ENCODE measurements around the gene FARSA.
A peak's percentile ranks its signal among the peaks of the same experiment; 100 is the strongest.

FARSA gene

DNA sequence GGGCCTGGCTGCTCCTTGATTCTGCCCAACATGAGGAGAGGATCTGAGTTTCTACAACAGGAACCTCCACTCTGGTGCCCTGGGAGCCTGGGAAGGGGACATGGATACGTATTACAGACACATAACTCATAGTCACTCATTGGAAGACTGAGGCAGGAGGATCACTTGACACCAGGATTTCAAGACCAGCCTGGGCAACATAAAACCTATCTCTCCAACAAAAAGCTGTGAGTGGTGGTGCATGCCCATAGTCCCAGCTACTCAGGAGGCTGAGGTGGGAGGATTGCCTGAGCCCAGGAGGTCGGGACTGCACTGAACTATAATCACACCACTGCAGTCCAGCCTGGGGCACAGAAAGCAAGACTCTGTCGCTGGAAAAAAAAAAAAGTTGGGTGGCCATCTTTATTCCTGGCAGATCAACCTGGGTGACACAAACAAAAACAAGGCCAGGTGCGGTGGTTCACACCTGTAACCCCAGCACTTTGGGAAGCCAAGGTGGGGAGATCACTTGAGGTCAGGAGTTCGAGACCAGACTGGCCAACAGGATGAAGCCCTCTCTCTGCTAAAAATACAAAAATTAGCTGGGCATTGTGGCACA, 45.4 kb downstream of the FARSA start:
- no peak for DNase-seq

DNA sequence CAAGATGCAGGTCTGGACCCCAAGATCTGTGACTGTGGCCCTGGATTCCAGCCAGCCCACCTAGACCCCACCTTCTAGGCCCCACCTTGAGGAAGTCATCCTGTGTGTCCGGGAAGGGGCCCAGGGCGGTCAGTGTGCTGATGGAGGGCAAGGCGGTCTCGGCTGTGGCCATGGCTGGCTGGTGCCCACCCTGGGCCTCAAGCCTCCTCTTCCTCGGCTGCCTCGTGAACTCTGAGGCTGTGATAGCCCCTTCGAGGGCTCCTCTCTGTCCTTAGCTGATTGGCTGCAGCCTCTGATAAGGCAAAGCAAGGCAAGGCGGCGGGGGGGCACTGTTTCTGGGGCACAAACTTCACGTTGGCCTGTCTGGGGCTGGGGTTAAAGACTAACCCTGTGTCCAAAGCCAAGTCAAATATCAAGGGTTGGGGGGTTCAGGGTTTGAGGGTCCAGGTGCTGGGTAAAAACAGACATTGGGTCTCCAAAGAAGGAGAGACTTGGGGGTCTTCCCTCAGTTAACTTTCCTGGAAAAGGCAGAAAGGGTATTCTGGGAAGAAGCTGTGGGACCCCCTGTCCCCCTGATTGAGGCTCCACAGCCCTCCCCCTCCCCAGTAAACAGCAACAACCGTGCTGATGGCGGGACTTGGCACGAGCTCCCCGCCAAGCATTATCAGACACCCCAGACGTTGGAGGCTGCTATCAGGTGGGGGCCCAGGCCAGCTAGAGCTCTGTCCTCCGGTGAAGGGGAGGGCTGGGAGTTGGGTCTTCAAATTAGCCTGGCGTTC, 46.4 kb downstream of the FARSA start, which contains the start of gene KLF1:
KLF1 (minus strand) TSS at position 233 of the 779 bp plus-strand sequence; CDS start at position 172, 61 bp downstream.
- no peak for DNase-seq

DNA sequence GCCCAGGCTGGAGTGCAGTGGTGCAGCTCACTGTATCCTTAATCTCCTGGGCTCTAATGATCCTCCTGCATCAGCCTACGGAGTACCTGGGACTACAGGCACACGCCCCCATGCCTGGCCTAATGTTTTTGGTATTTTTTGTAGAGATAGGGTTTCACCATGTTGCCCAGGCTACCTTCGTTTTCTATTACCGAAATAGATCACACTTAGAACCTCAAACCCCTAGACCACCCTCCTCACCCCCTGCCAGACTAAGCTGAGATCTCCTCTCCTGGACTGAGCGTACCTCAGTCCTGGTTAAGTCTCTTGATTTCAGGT, 46.9 kb downstream of the FARSA start:
- no peak for DNase-seq

DNA sequence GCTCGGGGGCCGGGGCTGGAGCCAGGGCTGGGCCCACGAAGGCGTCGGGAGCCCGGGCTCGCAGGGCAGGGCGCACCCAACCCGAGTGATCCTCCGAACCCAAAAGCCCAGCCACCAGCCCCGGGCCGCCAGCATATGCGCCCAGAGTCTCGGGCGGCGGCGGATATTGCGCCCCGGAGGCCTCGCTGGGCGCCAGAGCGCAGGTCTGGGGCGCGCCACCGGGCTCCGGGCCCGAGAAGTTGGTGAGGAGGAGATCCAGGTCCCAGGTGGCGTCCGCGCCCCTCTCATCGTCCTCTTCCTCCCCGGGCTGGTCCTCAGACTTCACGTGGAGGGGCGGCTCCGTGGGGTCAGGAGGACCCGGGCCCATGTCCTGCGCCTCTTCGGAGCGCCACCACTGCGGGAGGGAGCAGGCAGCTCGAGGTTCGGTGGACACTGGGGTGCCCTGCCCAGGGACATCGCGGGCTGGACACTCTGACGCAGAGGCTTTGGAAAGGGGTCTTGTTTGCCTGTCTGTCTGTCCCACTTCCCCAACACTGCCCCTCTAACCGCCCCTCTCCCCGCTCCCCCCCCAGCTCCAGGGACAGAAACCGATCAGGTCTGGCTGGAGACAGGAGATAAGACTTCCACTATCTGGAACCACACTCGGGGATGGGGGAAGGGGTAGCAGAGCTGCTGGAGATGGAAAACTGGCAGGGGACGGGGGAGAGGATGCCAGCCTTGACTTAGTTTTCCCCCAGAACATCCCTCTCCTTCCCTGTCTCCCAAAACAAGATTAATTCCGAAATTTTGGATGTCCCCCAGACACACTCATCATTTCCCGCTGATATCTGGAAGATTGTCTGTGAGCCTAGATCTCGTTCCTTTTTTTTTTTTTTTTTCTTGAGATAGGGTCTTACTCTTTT, 47.5 kb downstream of the FARSA start:
- DNase-seq: no peak

DNA sequence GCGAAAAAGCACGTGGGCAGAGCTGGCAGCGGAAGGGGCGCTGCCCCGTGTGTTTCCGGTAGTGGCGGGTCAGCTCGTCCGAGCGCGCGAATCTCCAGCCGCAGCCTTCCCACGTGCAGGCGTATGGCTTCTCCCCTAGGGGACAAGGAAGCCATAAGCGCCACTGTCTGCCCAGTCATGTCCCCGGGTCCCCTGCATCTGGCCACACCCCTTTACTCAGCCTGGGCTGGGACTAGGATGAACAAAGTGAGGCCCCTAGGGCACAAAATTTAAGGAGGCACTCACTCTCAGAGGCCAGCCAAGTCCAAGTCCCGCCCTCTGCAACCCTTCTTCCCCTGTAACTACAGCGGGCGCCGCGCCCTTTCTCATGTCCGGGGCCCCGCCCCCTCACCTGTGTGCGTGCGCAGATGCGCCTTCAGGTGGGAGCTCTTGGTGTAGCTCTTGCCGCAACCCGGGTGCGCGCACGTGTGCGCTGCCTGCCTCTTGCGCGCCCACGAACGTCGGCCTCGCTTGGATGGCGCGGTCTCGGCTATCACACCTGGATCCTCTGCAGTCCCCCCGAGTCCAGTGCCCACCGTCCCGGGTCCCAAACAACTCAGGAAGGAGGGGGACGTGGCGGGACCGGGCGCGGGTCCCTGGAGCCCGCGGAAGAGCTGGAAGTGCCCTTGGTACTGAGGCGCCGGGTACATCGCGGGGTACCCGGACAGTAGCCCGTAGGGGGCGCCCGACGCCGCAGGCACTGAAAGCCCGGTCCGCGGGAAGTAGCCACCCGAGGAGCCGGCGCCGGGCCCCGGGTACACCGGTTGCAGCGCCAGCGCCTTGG, 48.4 kb downstream of the FARSA start:
- DNase-seq: peak; percentile 92

DNA sequence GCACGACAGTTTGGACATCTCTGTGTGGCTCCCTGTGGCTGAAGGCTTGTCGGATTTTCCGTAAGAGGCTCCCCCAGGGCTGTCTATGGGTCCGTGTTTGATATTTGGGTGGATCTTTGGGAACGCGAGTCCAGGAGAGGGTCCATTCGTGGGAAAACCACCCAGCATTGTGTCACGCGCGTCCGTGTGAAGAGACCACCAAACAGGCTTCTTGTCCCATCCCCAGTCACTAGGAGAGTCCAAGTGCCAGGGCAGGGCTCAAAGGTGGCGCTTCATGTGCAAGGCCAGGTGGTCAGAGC, 48.9 kb downstream of the FARSA start:
- DNase-seq: no peak

DNA sequence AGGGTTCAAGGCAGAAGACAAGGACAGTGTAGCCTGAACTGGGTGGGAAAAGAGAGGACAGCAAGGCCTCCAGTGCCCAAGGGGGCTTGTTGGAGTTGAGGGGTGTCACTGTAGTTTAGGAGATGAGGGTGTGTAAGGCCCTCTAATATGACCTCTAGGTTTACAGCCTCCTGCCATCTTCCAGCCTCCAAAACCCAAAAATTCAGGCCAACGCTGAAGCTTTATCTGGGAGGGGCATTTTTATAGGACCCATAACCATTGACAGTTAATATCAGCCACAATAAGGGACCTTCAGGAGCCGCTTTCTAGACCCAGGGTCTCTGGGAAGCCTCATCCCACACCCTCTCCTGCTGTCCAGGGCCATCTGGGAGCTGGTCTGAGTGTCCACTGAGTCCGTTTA, 49.3 kb downstream of the FARSA start:
- no peak for DNase-seq

DNA sequence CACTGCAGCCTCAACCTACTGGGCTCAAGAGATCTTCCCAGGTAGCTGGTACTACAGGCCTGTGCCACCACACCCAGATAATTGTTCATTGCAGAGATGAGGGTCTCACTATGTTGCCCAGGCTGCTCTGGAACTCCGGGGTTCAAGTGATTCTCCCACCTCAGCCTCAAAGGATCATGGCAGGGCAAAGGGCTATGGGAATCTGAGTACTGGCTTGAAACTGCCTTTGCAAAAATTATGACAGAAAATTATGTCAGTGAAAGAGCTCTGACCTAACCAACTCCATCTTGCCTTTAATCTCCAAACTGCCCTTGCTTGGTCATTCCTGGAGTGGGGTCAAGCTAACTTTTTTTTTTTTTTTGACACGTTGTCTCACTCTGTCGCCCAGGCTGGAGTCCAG, 50.9 kb downstream of the FARSA start:
- DNase-seq: no peak

DNA sequence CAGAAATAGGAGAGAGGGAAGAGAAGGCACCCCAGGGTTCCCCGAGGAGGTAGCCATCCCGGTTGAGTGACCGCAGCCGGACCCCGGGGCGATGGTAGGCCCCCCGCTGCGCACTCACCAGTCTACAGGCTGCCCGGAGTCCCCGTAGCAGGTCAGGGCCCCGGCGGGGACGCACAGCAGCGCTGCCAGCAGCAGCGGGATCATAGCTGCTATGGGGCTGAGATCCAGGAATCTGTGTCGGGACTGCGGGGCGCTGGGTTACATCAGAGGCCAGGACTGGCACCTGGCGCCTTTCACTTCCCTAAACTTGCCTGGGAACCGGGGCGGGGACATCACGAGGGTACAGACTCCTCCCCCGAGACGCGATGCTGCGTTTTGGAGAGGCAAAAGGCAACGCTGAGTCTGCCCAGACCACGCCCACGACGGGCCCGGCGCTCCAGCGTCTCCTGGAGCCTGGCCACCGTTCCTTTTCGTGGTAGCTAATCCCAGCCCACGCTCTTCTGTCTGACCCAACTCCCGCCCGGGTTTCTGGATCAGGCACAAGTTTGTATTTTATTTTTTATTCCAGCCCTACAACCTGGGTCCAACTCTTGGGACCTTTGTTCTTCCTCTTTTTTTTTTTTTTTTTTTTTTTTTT, 52.2 kb downstream of the FARSA start, which contains the start of gene DNASE2:
DNASE2 (minus strand) TSS at position 278 of the 637 bp plus-strand sequence; CDS start at position 204, 74 bp downstream.
- peak; percentile 90 for DNase-seq

DNA sequence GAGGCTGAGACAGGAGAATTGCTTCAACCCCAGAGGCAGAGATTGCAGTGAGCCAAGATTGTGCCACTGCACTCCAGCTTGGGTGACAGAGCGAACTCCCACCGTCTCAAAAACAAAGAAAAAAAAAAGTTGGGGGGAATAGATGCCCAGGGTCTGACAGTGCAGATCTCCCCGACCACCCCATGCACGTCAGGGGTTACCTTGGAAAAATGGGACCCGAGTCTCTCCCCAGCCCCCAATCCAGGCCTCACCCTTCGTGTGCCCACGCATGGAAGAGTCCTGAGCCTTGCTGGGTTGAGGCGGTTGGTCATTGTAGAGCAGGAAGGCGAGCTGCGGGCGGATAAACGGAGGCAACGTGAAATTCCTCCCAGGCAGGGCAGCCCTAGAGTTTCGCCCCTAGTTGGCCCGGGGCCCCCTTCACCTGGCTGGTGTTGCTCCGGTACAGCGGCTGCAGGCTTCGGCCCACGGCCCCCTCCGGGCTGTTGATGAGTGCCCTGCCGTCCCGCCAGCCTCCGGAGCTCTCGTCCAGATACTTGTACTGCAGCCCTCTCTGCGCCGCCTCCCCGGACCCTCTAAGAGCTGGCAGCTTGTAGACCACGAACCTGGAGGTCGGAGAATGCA, 52.9 kb downstream of the FARSA start:
- no peak for DNase-seq

DNA sequence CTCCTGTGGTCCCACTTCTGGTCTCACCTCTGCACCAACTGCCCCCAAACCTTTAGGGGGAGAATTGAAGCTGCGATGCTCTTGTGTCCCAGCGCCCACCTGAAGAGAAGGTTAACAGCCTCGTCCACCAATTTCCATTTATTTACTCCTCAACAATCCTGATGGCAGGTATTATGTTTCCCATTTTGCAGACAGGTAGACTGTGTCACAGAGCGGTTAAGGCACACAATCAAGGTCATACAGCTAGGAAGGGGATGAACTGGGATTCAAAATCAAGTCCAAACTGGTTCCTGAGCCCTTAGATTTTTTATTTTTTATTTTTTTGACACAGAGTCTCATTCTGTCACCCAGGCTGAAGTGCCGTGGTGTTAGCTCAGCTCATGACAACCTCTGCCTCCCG, 58.4 kb downstream of the FARSA start:
- no peak for DNase-seq

DNA sequence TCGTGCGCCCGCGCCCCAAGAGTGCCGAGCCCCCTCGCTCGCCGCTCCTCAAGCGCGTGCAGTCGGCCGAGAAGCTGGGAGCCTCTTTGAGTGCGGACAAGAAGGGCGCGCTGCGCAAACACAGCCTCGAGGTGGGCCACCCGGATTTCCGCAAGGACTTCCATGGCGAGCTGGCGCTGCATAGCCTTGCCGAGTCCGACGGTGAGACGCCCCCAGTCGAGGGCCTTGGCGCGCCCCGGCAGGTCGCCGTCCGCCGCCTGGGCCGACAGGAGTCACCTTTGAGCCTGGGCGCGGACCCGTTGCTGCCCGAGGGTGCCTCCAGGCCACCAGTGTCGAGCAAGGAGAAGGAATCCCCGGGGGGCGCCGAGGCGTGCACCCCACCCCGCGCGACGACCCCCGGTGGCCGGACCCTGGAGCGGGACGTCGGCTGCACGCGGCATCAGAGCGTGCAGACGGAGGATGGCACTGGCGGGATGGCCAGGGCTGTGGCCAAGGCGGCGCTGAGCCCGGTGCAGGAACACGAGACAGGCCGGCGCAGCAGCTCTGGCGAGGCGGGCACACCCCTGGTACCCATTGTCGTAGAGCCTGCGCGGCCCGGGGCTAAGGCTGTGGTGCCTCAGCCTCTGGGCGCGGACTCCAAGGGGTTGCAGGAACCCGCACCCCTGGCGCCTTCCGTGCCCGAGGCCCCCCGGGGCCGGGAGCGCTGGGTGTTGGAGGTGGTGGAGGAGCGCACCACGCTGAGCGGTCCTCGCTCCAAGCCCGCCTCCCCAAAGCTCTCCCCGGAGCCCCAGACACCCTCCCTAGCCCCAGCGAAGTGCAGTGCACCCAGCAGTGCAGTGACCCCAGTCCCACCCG, 59.4 kb downstream of the FARSA start:
- DNase-seq: no peak

DNA sequence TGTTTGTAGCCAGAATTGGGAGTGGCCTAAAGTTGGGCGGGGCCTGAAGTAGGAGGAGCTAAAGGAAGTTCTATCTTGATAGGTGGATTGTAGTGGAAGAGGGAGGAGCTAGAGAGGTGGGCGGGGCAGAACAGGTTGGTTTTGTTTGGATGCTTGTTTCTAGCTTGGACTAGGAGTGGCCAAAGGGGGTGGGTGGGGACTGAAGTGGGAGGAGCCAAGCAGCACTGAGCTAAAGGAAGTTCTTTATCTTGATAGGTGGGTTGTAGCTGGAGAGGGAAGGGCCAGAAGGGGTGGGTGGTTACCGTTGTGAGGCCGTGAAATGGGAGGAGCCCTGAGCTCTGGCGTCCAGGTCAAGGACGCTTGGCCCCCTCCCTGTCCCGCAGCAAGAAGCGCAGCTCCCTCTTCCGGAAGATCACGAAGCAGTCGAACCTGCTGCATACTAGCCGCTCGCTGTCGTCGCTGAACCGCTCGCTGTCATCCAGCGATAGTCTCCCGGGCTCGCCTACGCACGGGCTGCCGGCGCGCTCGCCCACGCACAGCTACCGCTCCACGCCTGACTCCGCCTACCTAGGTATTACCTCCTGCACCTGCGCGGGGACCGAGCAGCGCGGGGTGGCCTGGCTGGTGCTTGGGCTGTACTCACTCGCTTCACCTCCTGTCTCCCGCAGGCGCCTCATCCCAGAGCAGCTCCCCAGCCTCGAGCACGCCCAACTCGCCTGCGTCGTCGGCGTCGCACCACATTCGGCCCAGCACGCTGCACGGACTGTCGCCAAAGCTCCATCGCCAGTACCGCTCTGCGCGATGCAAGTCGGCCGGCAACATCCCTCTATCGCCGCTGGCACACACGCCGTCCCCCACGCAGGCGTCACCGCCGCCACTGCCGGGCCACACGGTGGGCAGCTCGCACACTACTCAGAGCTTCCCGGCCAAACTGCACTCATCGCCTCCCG, 60.3 kb downstream of the FARSA start:
- DNase-seq: peak; percentile 84

Measured in CD4-positive, alpha-beta T cell treated with Interleukin-21 for 1 hour (primary cell).